WTC11 (cell line): ENCODE data around the gene F11R. TPM values are rescaled to one million over a fixed set of nuclear protein-coding genes. Genes with fewer than 3 reads are reported as not detected.

Experiments
- ATAC-seq: fragments of 200-7000 bp; cut with Tn5 transposase; 2 replicates; pipeline ENCODE4 v1.10.0; 2021; ENCODE audit warnings: mild to moderate bottlenecking, moderate library complexity
- CTCF ChIA-PET: fragments of 300-600 bp; sonication (Branson Sonifier 250); formaldehyde crosslinking; loops from one replicate; lab custom pipeline; 2021; ENCODE audit warnings: antibody characterized with exemption; lab: Charles Lee
- POLR2A ChIA-PET: fragments of 350-600 bp; sonication (Branson Sonifier 250); formaldehyde crosslinking; loops from one replicate; lab custom pipeline; 2021; ENCODE audit warnings: antibody characterized with exemption; lab: Charles Lee
- DNase-seq: peaks from one replicate; pipeline ENCODE4 v3.0.0; 2021; ENCODE audit warnings: low spot score
- H3K27ac Mint-ChIP-seq: 2 replicates; pipeline ENCODE4 v1.8.0; 2021; ENCODE audit warnings: mixed read lengths
- H3K27me3 Mint-ChIP-seq: 2 replicates; pipeline ENCODE4 v1.8.0; 2021; ENCODE audit warnings: low read depth, mild to moderate bottlenecking, moderate library complexity, mixed read lengths
- H3K36me3 Mint-ChIP-seq: 2 replicates; pipeline ENCODE4 v1.8.0; 2021; ENCODE audit warnings: mixed read lengths
- H3K4me1 Mint-ChIP-seq: 2 replicates; pipeline ENCODE4 v1.8.0; 2022; ENCODE audit warnings: mixed read lengths
- H3K4me3 Mint-ChIP-seq: 2 replicates; pipeline ENCODE4 v1.8.0; 2021; ENCODE audit warnings: mild to moderate bottlenecking, moderate library complexity, mixed read lengths
- H3K9me3 Mint-ChIP-seq: 2 replicates; pipeline ENCODE4 v1.8.0; 2021; ENCODE audit warnings: mixed read lengths
- CREB1 ChIP-seq: sonication (generic); formaldehyde crosslinking; IDR thresholded peaks from 2 replicates; pipeline ENCODE4 v1.8.0; 2023; ENCODE audit warnings: mild to moderate bottlenecking, missing genetic modification reagents
- FOXJ3 ChIP-seq: sonication (generic); formaldehyde crosslinking; IDR thresholded peaks from 2 replicates; pipeline ENCODE4 v1.9.0; 2021; ENCODE audit warnings: missing genetic modification reagents, mild to moderate bottlenecking, borderline replicate concordance
- FOXK1 ChIP-seq: sonication (generic); formaldehyde crosslinking; IDR thresholded peaks from 2 replicates; pipeline ENCODE4 v1.8.0; 2022; ENCODE audit warnings: mild to moderate bottlenecking, moderate library complexity, missing genetic modification reagents
- FOXP1 ChIP-seq: sonication (generic); formaldehyde crosslinking; IDR thresholded peaks from 2 replicates; pipeline ENCODE4 v1.8.0; 2022; ENCODE audit warnings: missing genetic modification reagents, mild to moderate bottlenecking, moderate library complexity, borderline replicate concordance
- IRF2 ChIP-seq: sonication (generic); formaldehyde crosslinking; IDR thresholded peaks from 2 replicates; pipeline ENCODE4 v1.8.0; 2022; ENCODE audit warnings: low read depth, missing genetic modification reagents, borderline replicate concordance
- KAT7 ChIP-seq: sonication (generic); formaldehyde crosslinking; IDR thresholded peaks from 2 replicates; pipeline ENCODE4 v1.8.1; 2023; ENCODE audit warnings: missing genetic modification reagents, mild to moderate bottlenecking, borderline replicate concordance
- NFE2L1 ChIP-seq: sonication (generic); formaldehyde crosslinking; IDR thresholded peaks from 2 replicates; pipeline ENCODE4 v1.8.1; 2023; ENCODE audit warnings: missing genetic modification reagents
- OVOL2 ChIP-seq: fragments of 250-450 bp; sonication (Bioruptor Pico); IDR thresholded peaks from 2 replicates; pipeline ENCODE4 v1.9.0; 2021; ENCODE audit warnings: mild to moderate bottlenecking, borderline replicate concordance
- RELA ChIP-seq: sonication (generic); formaldehyde crosslinking; IDR thresholded peaks from 2 replicates; pipeline ENCODE4 v1.8.1; 2022; ENCODE audit warnings: missing genetic modification reagents, mild to moderate bottlenecking, borderline replicate concordance
- SP1 ChIP-seq: sonication (generic); formaldehyde crosslinking; conservative IDR thresholded peaks from 2 replicates; pipeline ENCODE4 v1.8.1; 2022; ENCODE audit warnings: missing genetic modification reagents
- TEAD4 ChIP-seq: sonication (generic); formaldehyde crosslinking; IDR thresholded peaks from 2 replicates; pipeline ENCODE4 v1.8.0; 2022; ENCODE audit warnings: mild to moderate bottlenecking, missing genetic modification reagents
- ZNF219 ChIP-seq: sonication (generic); formaldehyde crosslinking; IDR thresholded peaks from 2 replicates; pipeline ENCODE4 v1.8.0; 2023; ENCODE audit warnings: missing genetic modification reagents, mild to moderate bottlenecking, borderline replicate concordance
- ZNF317 ChIP-seq: sonication (generic); formaldehyde crosslinking; IDR thresholded peaks from 2 replicates; pipeline ENCODE4 v1.8.1; 2023; ENCODE audit warnings: low read depth, mild to moderate bottlenecking, moderate library complexity, missing genetic modification reagents, borderline replicate concordance
- ZNF396 ChIP-seq: fragments of 250-450 bp; sonication (Bioruptor Pico); IDR thresholded peaks from 2 replicates; pipeline ENCODE4 v1.8.0; 2021; ENCODE audit warnings: mild to moderate bottlenecking, moderate library complexity, borderline replicate concordance
- total RNA-seq: library from RNA; stranded (reverse); gene quantifications from 3 replicates; pipeline ENCODE4 v1.2.3, GENCODE V29; 2021
- TF ChIP-seq, protein P1 (sequence below): sonication (generic); formaldehyde crosslinking; IDR thresholded peaks from 2 replicates; pipeline ENCODE4 v1.8.0; 2022; ENCODE audit warnings: mild to moderate bottlenecking, missing genetic modification reagents
- TF ChIP-seq, protein P2 (sequence below): fragments of 250-450 bp; sonication (Bioruptor Pico); IDR thresholded peaks from 2 replicates; pipeline ENCODE4 v1.9.0; 2021; ENCODE audit warnings: moderate library complexity, mild to moderate bottlenecking, inconsistent platforms, borderline replicate concordance
- TF ChIP-seq, protein P3 (sequence below): sonication (generic); formaldehyde crosslinking; IDR thresholded peaks from 2 replicates; pipeline ENCODE4 v1.8.1; 2022; ENCODE audit warnings: mild to moderate bottlenecking, missing genetic modification reagents, moderate library complexity, borderline replicate concordance
- TF ChIP-seq, protein P4 (sequence below): sonication (generic); formaldehyde crosslinking; IDR thresholded peaks from 2 replicates; pipeline ENCODE4 v1.8.0; 2022; ENCODE audit warnings: mild to moderate bottlenecking, missing genetic modification reagents
- TF ChIP-seq, protein P5 (sequence below): sonication (generic); formaldehyde crosslinking; IDR thresholded peaks from 2 replicates; pipeline ENCODE4 v1.8.0; 2023; ENCODE audit warnings: mild to moderate bottlenecking, missing genetic modification reagents
- TF ChIP-seq, protein P6 (sequence below): sonication (generic); formaldehyde crosslinking; IDR thresholded peaks from 2 replicates; pipeline ENCODE4 v1.8.1; 2022; ENCODE audit warnings: missing genetic modification reagents, borderline replicate concordance
- TF ChIP-seq, protein P7 (sequence below): sonication (generic); formaldehyde crosslinking; IDR thresholded peaks from 2 replicates; pipeline ENCODE4 v1.8.1; 2022; ENCODE audit warnings: mild to moderate bottlenecking, moderate library complexity, missing genetic modification reagents
- TF ChIP-seq, protein P8 (sequence below): sonication (generic); formaldehyde crosslinking; conservative IDR thresholded peaks from 2 replicates; pipeline ENCODE4 v1.8.1; 2022; ENCODE audit warnings: mild to moderate bottlenecking, missing genetic modification reagents
- TF ChIP-seq, protein P9 (sequence below): sonication (generic); formaldehyde crosslinking; IDR thresholded peaks from 2 replicates; pipeline ENCODE4 v1.8.0; 2022; ENCODE audit warnings: mild to moderate bottlenecking, missing genetic modification reagents

Gene F11R
- total RNA-seq, 1 experiment from 2014 or later = 202 TPM

DNA sequence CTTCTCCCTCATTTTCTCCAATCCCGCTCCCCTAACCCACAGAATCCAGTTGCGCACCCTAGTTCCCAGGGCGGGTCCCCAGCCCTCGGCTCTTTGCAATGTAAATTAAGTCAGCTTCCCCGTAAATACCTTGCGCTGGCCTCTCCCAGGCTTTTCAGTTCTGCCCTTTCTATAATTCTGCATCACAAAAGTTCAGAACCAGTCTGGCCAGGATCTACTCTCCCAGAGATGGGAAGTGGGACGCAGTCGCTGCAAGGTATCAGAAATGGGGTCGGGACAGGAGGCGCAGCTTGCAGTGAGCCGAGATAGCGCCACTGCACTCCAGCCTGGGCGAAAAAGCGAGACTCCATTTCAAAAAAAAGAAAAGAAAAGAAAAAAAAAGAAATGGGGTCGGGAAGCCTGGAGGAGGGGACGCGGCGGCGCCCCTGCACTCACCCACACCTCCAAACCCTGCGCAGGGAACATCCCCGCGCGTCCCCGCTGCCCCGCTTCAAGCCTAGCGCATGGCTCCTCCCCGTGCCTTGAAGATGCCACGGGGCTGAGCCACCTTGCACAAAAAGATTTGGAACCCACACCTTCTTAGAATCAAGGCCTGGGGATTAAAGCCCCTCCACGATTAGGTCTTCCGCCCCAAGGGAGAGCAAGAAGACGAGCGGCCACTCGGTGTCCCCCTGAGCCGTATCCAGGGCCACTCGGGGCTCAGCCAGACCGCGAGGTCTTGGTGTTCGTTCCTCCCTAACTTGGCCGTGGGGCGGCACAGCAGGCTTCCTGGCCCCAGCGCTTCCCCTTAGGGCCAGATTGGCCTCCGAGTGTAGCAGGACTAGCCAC, 39.2 kb downstream of the F11R start:
- Mint-ChIP-seq H3K4me1 (peaks cover 50% of the 10 kb centered on the region), H3K9me3 (peaks cover 5% of the 10 kb centered on the region), H3K4me3 (peak overlapping the region; percentile 71), H3K36me3 (peaks cover 8% of the 10 kb centered on the region), H3K27me3 (no peaks in the 10 kb centered on the region), H3K27ac (peak overlapping the region; percentile 99)
- CTCF ChIA-PET = interaction anchor here (1.0 kb wide), 5 partner anchors 8 to 40 kb away, joined by 3 to 7 read pairs (median 4); partner anchors contain the start of gene ITLN2
- ATAC-seq (peak; percentile 89), DNase-seq (peak; percentile 80)
- POLR2A ChIA-PET = interaction anchor here (0.7 to 0.9 kb wide), 3 partner anchors 32 to 257 kb away, joined by 3 to 5 read pairs (median 3); no protein-coding TSS in a partner anchor
- TF ChIP-seq, protein P1, sequence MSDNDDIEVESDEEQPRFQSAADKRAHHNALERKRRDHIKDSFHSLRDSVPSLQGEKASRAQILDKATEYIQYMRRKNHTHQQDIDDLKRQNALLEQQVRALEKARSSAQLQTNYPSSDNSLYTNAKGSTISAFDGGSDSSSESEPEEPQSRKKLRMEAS (CRISPR knock-in tag) = peak; percentile 43; the same call in 1 of the 2 replicates
- TF ChIP-seq NFE2L1 (CRISPR knock-in tag) = no peak
- TF ChIP-seq TEAD4 = no peak
- TF ChIP-seq FOXK1 (CRISPR knock-in tag) = peak; percentile 12; the same call in 1 of the 2 replicates
- TF ChIP-seq, protein P2, sequence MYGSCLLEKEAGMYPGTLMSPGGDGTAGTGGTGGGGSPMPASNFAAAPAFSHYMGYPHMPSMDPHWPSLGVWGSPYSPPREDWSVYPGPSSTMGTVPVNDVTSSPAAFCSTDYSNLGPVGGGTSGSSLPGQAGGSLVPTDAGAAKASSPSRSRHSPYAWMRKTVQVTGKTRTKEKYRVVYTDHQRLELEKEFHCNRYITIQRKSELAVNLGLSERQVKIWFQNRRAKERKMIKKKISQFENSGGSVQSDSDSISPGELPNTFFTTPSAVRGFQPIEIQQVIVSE (CRISPR knock-in tag) = no peak
- TF ChIP-seq, protein P3, sequence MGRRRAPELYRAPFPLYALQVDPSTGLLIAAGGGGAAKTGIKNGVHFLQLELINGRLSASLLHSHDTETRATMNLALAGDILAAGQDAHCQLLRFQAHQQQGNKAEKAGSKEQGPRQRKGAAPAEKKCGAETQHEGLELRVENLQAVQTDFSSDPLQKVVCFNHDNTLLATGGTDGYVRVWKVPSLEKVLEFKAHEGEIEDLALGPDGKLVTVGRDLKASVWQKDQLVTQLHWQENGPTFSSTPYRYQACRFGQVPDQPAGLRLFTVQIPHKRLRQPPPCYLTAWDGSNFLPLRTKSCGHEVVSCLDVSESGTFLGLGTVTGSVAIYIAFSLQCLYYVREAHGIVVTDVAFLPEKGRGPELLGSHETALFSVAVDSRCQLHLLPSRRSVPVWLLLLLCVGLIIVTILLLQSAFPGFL (CRISPR knock-in tag) = no peak
- TF ChIP-seq ZNF396 (CRISPR knock-in tag) = no peak
- no peak for TF ChIP-seq ZNF219 (CRISPR knock-in tag)
- TF ChIP-seq ZNF317 = no peak
- TF ChIP-seq, protein P4, sequence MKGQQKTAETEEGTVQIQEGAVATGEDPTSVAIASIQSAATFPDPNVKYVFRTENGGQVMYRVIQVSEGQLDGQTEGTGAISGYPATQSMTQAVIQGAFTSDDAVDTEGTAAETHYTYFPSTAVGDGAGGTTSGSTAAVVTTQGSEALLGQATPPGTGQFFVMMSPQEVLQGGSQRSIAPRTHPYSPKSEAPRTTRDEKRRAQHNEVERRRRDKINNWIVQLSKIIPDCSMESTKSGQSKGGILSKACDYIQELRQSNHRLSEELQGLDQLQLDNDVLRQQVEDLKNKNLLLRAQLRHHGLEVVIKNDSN (CRISPR knock-in tag) = no peak
- TF ChIP-seq CREB1 (CRISPR knock-in tag) = no peak
- TF ChIP-seq, protein P5, sequence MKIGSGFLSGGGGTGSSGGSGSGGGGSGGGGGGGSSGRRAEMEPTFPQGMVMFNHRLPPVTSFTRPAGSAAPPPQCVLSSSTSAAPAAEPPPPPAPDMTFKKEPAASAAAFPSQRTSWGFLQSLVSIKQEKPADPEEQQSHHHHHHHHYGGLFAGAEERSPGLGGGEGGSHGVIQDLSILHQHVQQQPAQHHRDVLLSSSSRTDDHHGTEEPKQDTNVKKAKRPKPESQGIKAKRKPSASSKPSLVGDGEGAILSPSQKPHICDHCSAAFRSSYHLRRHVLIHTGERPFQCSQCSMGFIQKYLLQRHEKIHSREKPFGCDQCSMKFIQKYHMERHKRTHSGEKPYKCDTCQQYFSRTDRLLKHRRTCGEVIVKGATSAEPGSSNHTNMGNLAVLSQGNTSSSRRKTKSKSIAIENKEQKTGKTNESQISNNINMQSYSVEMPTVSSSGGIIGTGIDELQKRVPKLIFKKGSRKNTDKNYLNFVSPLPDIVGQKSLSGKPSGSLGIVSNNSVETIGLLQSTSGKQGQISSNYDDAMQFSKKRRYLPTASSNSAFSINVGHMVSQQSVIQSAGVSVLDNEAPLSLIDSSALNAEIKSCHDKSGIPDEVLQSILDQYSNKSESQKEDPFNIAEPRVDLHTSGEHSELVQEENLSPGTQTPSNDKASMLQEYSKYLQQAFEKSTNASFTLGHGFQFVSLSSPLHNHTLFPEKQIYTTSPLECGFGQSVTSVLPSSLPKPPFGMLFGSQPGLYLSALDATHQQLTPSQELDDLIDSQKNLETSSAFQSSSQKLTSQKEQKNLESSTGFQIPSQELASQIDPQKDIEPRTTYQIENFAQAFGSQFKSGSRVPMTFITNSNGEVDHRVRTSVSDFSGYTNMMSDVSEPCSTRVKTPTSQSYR (CRISPR knock-in tag) = no peak
- TF ChIP-seq FOXJ3 (CRISPR knock-in tag) = no peak
- TF ChIP-seq, protein P6, sequence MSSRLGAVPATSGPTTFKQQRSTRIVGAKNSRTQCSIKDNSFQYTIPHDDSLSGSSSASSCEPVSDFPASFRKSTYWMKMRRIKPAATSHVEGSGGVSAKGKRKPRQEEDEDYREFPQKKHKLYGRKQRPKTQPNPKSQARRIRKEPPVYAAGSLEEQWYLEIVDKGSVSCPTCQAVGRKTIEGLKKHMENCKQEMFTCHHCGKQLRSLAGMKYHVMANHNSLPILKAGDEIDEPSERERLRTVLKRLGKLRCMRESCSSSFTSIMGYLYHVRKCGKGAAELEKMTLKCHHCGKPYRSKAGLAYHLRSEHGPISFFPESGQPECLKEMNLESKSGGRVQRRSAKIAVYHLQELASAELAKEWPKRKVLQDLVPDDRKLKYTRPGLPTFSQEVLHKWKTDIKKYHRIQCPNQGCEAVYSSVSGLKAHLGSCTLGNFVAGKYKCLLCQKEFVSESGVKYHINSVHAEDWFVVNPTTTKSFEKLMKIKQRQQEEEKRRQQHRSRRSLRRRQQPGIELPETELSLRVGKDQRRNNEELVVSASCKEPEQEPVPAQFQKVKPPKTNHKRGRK (CRISPR knock-in tag) = no peak
- TF ChIP-seq, protein P7, sequence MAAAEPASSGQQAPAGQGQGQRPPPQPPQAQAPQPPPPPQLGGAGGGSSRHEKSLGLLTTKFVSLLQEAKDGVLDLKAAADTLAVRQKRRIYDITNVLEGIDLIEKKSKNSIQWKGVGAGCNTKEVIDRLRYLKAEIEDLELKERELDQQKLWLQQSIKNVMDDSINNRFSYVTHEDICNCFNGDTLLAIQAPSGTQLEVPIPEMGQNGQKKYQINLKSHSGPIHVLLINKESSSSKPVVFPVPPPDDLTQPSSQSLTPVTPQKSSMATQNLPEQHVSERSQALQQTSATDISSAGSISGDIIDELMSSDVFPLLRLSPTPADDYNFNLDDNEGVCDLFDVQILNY = no peak
- no peak for TF ChIP-seq IRF2 (CRISPR knock-in tag)
- no peak for TF ChIP-seq OVOL2
- TF ChIP-seq SP1 = peak; percentile 22; the same call in 1 of the 2 replicates
- TF ChIP-seq FOXP1 (CRISPR knock-in tag) = no peak
- TF ChIP-seq, protein P8, sequence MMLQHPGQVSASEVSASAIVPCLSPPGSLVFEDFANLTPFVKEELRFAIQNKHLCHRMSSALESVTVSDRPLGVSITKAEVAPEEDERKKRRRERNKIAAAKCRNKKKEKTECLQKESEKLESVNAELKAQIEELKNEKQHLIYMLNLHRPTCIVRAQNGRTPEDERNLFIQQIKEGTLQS (CRISPR knock-in tag) = no peak
- TF ChIP-seq KAT7 (CRISPR knock-in tag) = no peak
- TF ChIP-seq RELA (CRISPR knock-in tag) = no peak
- TF ChIP-seq, protein P9, sequence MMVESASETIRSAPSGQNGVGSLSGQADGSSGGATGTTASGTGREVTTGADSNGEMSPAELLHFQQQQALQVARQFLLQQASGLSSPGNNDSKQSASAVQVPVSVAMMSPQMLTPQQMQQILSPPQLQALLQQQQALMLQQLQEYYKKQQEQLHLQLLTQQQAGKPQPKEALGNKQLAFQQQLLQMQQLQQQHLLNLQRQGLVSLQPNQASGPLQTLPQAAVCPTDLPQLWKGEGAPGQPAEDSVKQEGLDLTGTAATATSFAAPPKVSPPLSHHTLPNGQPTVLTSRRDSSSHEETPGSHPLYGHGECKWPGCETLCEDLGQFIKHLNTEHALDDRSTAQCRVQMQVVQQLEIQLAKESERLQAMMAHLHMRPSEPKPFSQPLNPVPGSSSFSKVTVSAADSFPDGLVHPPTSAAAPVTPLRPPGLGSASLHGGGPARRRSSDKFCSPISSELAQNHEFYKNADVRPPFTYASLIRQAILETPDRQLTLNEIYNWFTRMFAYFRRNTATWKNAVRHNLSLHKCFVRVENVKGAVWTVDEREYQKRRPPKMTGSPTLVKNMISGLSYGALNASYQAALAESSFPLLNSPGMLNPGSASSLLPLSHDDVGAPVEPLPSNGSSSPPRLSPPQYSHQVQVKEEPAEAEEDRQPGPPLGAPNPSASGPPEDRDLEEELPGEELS (CRISPR knock-in tag) = peak; percentile 18; the same call in 1 of the 2 replicates
